ENCODE results near the gene GRK2. TPM values are rescaled to one million over a fixed set of nuclear protein-coding genes. Genes with fewer than 3 reads are reported as not detected.

GRK2 gene
- total and polyA plus RNA-seq, 2 of the 8 experiments (the other 6 are each of a cell fraction or from before 2014, with no cell fraction given) = 47.3 to 49.7 TPM

- H4K20me1 ChIP-seq (replicated peaks in 1 of 2; ENCODE audit: control insufficient read depth in 1 of 2, insufficient read depth in 2 of 2, low read length in 2 of 2) = peaks cover 0 to 9% of the 10 kb centered on the region in 2 experiments
- WGBS, 2 experiments (ENCODE audit: extremely low coverage in 1 of 2, insufficient coverage in 1 of 2, insufficient read length in 1 of 2, insufficient replicate concordance in 2 of 2, low coverage in 1 of 2, low lambda C conversion rate in 2 of 2, missing lambda C conversion rate in 1 of 2) = 89% methylated on average over 5 of the region's 5 CpGs; no CpG with 5 or more reads in 1 of the 2 experiments
- no peak overlapping the region for H2AFZ ChIP-seq (ENCODE audit: low read length)
- H3K27ac ChIP-seq (ENCODE audit: low read depth, low read length) = no peak overlapping the region
- FAIRE-seq (no peak), DNase-seq (ENCODE audit: low read depth in 1 of 2, low spot score in 2 of 2) (no peak)
- no peak overlapping the region for H3K18ac ChIP-seq (ENCODE audit: extremely low read depth, low read length)
- H3K4me3 ChIP-seq (ENCODE audit: extremely low read depth in 1 of 4, insufficient read depth in 2 of 4, low read depth in 3 of 4, low read length in 4 of 4) = no peak overlapping the region
- CTCF ChIA-PET (ENCODE audit: partially characterized antibody) = interaction anchor here (1.4 kb wide), 1 partner anchor 167 kb away, joined by 4 read pairs; no protein-coding TSS in a partner anchor
- H4K5ac ChIP-seq (ENCODE audit: insufficient read length, low read depth, low read length) = no peak overlapping the region
- POLR2A ChIA-PET (ENCODE audit: partially characterized antibody) = no interaction called here
- H3K79me2 ChIP-seq (ENCODE audit: control insufficient read depth in 1 of 2, insufficient read depth in 2 of 2, low read length in 2 of 2) = peaks cover 0 to 15% of the 10 kb centered on the region in 2 experiments; a peak in 2 of 4 replicates
- no peaks in the 10 kb centered on the region; the same call in 1 of the 2 replicates for H3K23me2 ChIP-seq (ENCODE audit: low read depth, low read length)
- peaks cover 5% of the 10 kb centered on the region; the same call in 1 of the 2 replicates for H3K79me1 ChIP-seq (ENCODE audit: low read depth, low read length)
- no peak overlapping the region for H2BK120ac ChIP-seq (replicated peaks; ENCODE audit: low read depth, low read length)
- no peak overlapping the region for H3K4me2 ChIP-seq (ENCODE audit: insufficient read depth in 1 of 2, low read depth in 2 of 2, low read length in 2 of 2)
- no peak overlapping the region for H2BK5ac ChIP-seq (ENCODE audit: low read depth, low read length)
- H2BK12ac ChIP-seq (ENCODE audit: low read depth, low read length) = no peak overlapping the region
- H3K14ac ChIP-seq (ENCODE audit: insufficient read length) = no peak overlapping the region
- no peaks in the 10 kb centered on the region for H3K9me3 ChIP-seq (ENCODE audit: insufficient read depth in 2 of 2, low read depth in 1 of 2, low read length in 1 of 2)
- no peak overlapping the region for H2BK15ac ChIP-seq (ENCODE audit: low read length)
- H4K91ac ChIP-seq (replicated peaks; ENCODE audit: insufficient read length, low read length) = no peak overlapping the region
- H3K4ac ChIP-seq (replicated peaks; ENCODE audit: insufficient read length, low read depth, low read length) = no peak overlapping the region
- H3K36me3 ChIP-seq (ENCODE audit: control insufficient read depth in 2 of 4, insufficient read depth in 4 of 4, low read length in 3 of 4) = peaks cover 59 to 100% (median 87%) of the 10 kb centered on the region in 4 experiments
- H4K8ac ChIP-seq (ENCODE audit: extremely low read depth, insufficient read depth, low read length) = no peak overlapping the region
- no peak overlapping the region for H2AK5ac ChIP-seq (ENCODE audit: low read depth, low read length)
- no peak overlapping the region for H2BK20ac ChIP-seq (ENCODE audit: low read length)
- no peaks in the 10 kb centered on the region for H3K27me3 ChIP-seq (replicated peaks in 1 of 4; ENCODE audit: control insufficient read depth in 3 of 4, extremely low read depth in 1 of 4, insufficient read depth in 3 of 4, low read length in 3 of 4)
- no peak overlapping the region for H3K56ac ChIP-seq (replicated peaks; ENCODE audit: insufficient read length, low read depth, low read length)
- H3K9ac ChIP-seq (replicated peaks in 1 of 4; ENCODE audit: extremely low read depth in 1 of 4, low read depth in 3 of 4, low read length in 3 of 4) = no peak overlapping the region; a peak in 1 of 7 replicates
- no peaks in the 10 kb centered on the region for H3K4me1 ChIP-seq (replicated peaks in 1 of 4; ENCODE audit: control insufficient read depth in 3 of 4, insufficient read depth in 4 of 4, low read length in 3 of 4)
- no peak overlapping the region for H3K23ac ChIP-seq (ENCODE audit: insufficient read length)
- TF ChIP-seq KDM1A (IDR thresholded peaks at IDR 0.05; ENCODE audit: borderline replicate concordance, low read length) (no peak), EGR1 (IDR thresholded peaks at IDR 0.05; ENCODE audit: borderline replicate concordance, low read depth, low read length) (no peak), POU5F1 (IDR thresholded peaks at IDR 0.05; ENCODE audit: low read depth, low read length) (no peak), CREB1 (IDR thresholded peaks at IDR 0.05) (no peak), BRCA1 (IDR thresholded peaks at IDR 0.05; ENCODE audit: low read depth, low read length) (no peak), NRF1 (IDR thresholded peaks at IDR 0.05; ENCODE audit: low read depth, low read length) (no peak), TCF12 (IDR thresholded peaks at IDR 0.05; ENCODE audit: low read depth, low read length) (no peak), CBX8 (IDR thresholded peaks at IDR 0.05; ENCODE audit: borderline replicate concordance, low read depth, low read length) (no peak), PHF8 (conservative IDR thresholded peaks at IDR 0.05; ENCODE audit: low read depth, low read length) (no peak), E2F6 (IDR thresholded peaks at IDR 0.05) (no peak), HDAC6 (IDR thresholded peaks at IDR 0.05; ENCODE audit: low read depth, low read length) (no peak)
- TF ChIP-seq, protein P1, sequence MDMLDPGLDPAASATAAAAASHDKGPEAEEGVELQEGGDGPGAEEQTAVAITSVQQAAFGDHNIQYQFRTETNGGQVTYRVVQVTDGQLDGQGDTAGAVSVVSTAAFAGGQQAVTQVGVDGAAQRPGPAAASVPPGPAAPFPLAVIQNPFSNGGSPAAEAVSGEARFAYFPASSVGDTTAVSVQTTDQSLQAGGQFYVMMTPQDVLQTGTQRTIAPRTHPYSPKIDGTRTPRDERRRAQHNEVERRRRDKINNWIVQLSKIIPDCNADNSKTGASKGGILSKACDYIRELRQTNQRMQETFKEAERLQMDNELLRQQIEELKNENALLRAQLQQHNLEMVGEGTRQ (IDR thresholded peaks at IDR 0.05; ENCODE audit: low read length) = no peak
These were observed 18.2 kb upstream of the GRK2 start for GRCh38 chr11:67247946-67248550.

All from H1 (cell line).